K562 (cell line): ENCODE measurements around the gene ZDHHC14. TPM values are rescaled to one million over a fixed set of nuclear protein-coding genes. Genes with fewer than 3 reads are reported as not detected.

Experiments
- ATAC-seq: fragments of 200-7000 bp; cut with Tn5 transposase; 3 replicates; pipeline ENCODE4 v1.9.1; 2020; ENCODE audit warnings: moderate library complexity
- BruUV-seq: library from RNA; stranded (reverse); fragments of 400-500 nt; replicated peaks from 2 replicates; lab custom pipeline; 2021; lab: Mats Ljungman, UMichigan
- CTCF ChIA-PET: fragments of 300-600 bp; formaldehyde crosslinking; extraction: SDS; loops from one replicate; lab custom pipeline; 2021; ENCODE audit warnings: low intra/inter-chr PET ratio; lab: Yijun Ruan, JAX
- POLR2A ChIA-PET: fragments of 300-600, 350-650 bp; sonication (Branson Sonifier 250); formaldehyde crosslinking; extraction: SDS; loops from one replicate; lab custom pipeline; 2021; ENCODE audit warnings: antibody characterized with exemption, inconsistent platforms; lab: Yijun Ruan, JAX
- DNase-seq, 4 experiments: peaks; one replicate each; pipeline versions ENCODE4 v3.0.0 to v3.0.0-alpha.2; 2011 to 2018; ENCODE audit warnings: low spot score in 3 of 4, mixed read lengths in 3 of 4; ENCODE audit errors: extremely low read depth in 1 of 4
- FAIRE-seq: peaks from 2 replicates; lab custom pipeline; 2011; peaks lifted over from hg19 to GRCh38; lab: Jason Lieb, UNC
- H2AFZ ChIP-seq: 2 replicates; pipeline ENCODE4 v1.6.0; 2011; ENCODE audit warnings: low read depth, low read length, control low read depth, inconsistent platforms
- H3K27ac ChIP-seq: fragments of 200-600 bp; 3 replicates; pipeline ENCODE4 v1.8.0; 2011; ENCODE audit warnings: low read depth, mild to moderate bottlenecking, control low read depth, inconsistent platforms, low read length, moderate library complexity, mixed read lengths; ENCODE audit errors: extremely low read depth
- H3K27me3 ChIP-seq, 2 experiments: fragments of 300-600 bp in 1 of 2; 2 replicates in 1 of 2; 3 replicates in 1 of 2; pipeline versions ENCODE4 v1.6.0 to v1.8.0; 2011; ENCODE audit warnings: inconsistent platforms in 2 of 2, low read length in 2 of 2, mild to moderate bottlenecking in 1 of 2, mixed read lengths in 1 of 2, moderate library complexity in 1 of 2; ENCODE audit not compliant: control insufficient read depth in 2 of 2, insufficient read depth in 2 of 2
- H3K36me3 ChIP-seq: fragments of 300-600 bp; 3 replicates; pipeline ENCODE4 v1.8.0; 2011; ENCODE audit warnings: mild to moderate bottlenecking, low read length, inconsistent platforms; ENCODE audit not compliant: control insufficient read depth, insufficient read depth
- H3K4me1 ChIP-seq, 2 experiments: fragments of 200-600 bp in 1 of 2; replicated peaks in 1 of 2; 2 replicates in 1 of 2; 3 replicates in 1 of 2; pipeline versions ENCODE4 v1.5.1 to v1.8.0; 2011; ENCODE audit warnings: inconsistent platforms in 2 of 2, low read length in 2 of 2, mild to moderate bottlenecking in 1 of 2, mixed read lengths in 1 of 2, moderate library complexity in 1 of 2; ENCODE audit not compliant: control insufficient read depth in 2 of 2, insufficient read depth in 2 of 2
- H3K4me2 ChIP-seq: 2 replicates; pipeline ENCODE4 v1.6.1; 2011; ENCODE audit warnings: low read length, control low read depth, inconsistent platforms, mixed read lengths; ENCODE audit not compliant: insufficient read depth
- H3K4me3 ChIP-seq: fragments of 200-600 bp; sonication (generic), shearing (Covaris generic); 2 replicates; pipeline ENCODE4 v1.5.1; 2016; ENCODE audit warnings: control low read depth, inconsistent platforms
- H3K79me2 ChIP-seq: fragments of 200-600 bp; 3 replicates; pipeline ENCODE4 v1.8.0; 2011; ENCODE audit warnings: low read length, inconsistent platforms; ENCODE audit not compliant: control insufficient read depth, insufficient read depth
- H3K9ac ChIP-seq, 2 experiments: 2 replicates each; pipeline versions ENCODE4 v1.6.0 to v1.6.1; 2011; ENCODE audit warnings: low read depth in 2 of 2, low read length in 2 of 2, control low read depth in 1 of 2, inconsistent platforms in 1 of 2, mild to moderate bottlenecking in 1 of 2, mixed read lengths in 1 of 2; ENCODE audit not compliant: insufficient read depth in 1 of 2
- H3K9me1 ChIP-seq: one replicate; pipeline ENCODE4 v1.6.0; 2011; ENCODE audit warnings: inconsistent platforms, mild to moderate bottlenecking, low read length, moderate library complexity; ENCODE audit not compliant: control insufficient read depth, insufficient read depth
- H3K9me3 ChIP-seq: replicated peaks from 2 replicates; pipeline ENCODE4 v1.5.1; 2011; ENCODE audit warnings: low read depth, low read length, inconsistent platforms; ENCODE audit not compliant: control insufficient read depth, insufficient read depth
- H4K20me1 ChIP-seq: replicated peaks from 2 replicates; pipeline ENCODE4 v1.6.1; 2011; ENCODE audit warnings: low read length, inconsistent platforms, mixed read lengths; ENCODE audit not compliant: control insufficient read depth, insufficient read depth
- BRF1 ChIP-seq: IDR thresholded peaks from 3 replicates; pipeline ENCODE4 v1.6.1; 2011; ENCODE audit warnings: borderline replicate concordance, mild to moderate bottlenecking; ENCODE audit not compliant: insufficient read length; ENCODE audit errors: extremely low read depth
- CBX1 ChIP-seq: sonication (generic); IDR thresholded peaks from 2 replicates; pipeline ENCODE4 v1.6.1; 2016; ENCODE audit warnings: antibody characterized with exemption, low read depth, mild to moderate bottlenecking
- CGGBP1 ChIP-seq: fragments of 250-450 bp; sonication (Bioruptor Pico); IDR thresholded peaks from 2 replicates; pipeline ENCODE4 v1.9.0; 2021; ENCODE audit warnings: mild to moderate bottlenecking
- DDX20 ChIP-seq: fragments of 450-650 bp; IDR thresholded peaks from 2 replicates; pipeline ENCODE4 v1.6.1; 2016; ENCODE audit warnings: missing genetic modification characterization, low read depth, mild to moderate bottlenecking, missing compliant biosample characterization, moderate library complexity
- FIP1L1 ChIP-seq: fragments of 200-400 bp; formaldehyde crosslinking; IDR thresholded peaks from 2 replicates; pipeline ENCODE4 v1.6.1; 2018; ENCODE audit warnings: mild to moderate bottlenecking, low read depth, low read length; ENCODE audit not compliant: poor library complexity, severe bottlenecking
- GATAD2A ChIP-seq: fragments of 450-650 bp; IDR thresholded peaks from 2 replicates; pipeline ENCODE4 v1.6.1; 2017
- MTA2 ChIP-seq: fragments of 450-650 bp; IDR thresholded peaks from 2 replicates; pipeline ENCODE4 v1.6.1; 2016; ENCODE audit warnings: low read depth
- MYC ChIP-seq, 2 experiments: fragments of 250-450 bp in 1 of 2; sonication (Bioruptor Pico) in 1 of 2; IDR thresholded peaks; 2 replicates each; pipeline versions ENCODE4 v1.5.1 to v1.6.1; 2012 to 2021; ENCODE audit warnings: low read depth in 2 of 2, borderline replicate concordance in 1 of 2, improper control_type of control experiment in 1 of 2, low read length in 1 of 2, mild to moderate bottlenecking in 1 of 2, moderate library complexity in 1 of 2
- SP1 ChIP-seq: sonication (generic); formaldehyde crosslinking; IDR thresholded peaks from 2 replicates; pipeline ENCODE4 v1.8.1; 2022; ENCODE audit warnings: mild to moderate bottlenecking, missing genetic modification reagents
- TCFL5 ChIP-seq: fragments of 250-450 bp; sonication (Bioruptor Pico); conservative IDR thresholded peaks from 2 replicates; pipeline ENCODE4 v1.6.1; 2021; ENCODE audit warnings: mild to moderate bottlenecking, moderate library complexity, matching md5 sums
- ZBTB26 ChIP-seq: fragments of 450-650 bp; formaldehyde crosslinking; IDR thresholded peaks from 2 replicates; pipeline ENCODE4 v1.4.0; 2022; ENCODE audit warnings: missing genetic modification characterization
- ZBTB33 ChIP-seq: sonication (generic); formaldehyde crosslinking; IDR thresholded peaks from 2 replicates; pipeline ENCODE4 v1.8.1; 2023; ENCODE audit warnings: mild to moderate bottlenecking, missing genetic modification reagents
- ZNF121 ChIP-seq: sonication (generic); formaldehyde crosslinking; conservative IDR thresholded peaks from 2 replicates; pipeline ENCODE4 v1.8.0; 2022; ENCODE audit warnings: missing genetic modification reagents
- ZNF384 ChIP-seq: IDR thresholded peaks from 2 replicates; pipeline ENCODE4 v1.6.1; 2012; ENCODE audit warnings: low read depth, low read length, improper control_type of control experiment
- ZNF699 ChIP-seq: fragments of 250-450 bp; sonication (Bioruptor Pico); IDR thresholded peaks from 2 replicates; pipeline ENCODE4 v1.8.0; 2021; ENCODE audit warnings: mild to moderate bottlenecking, moderate library complexity; ENCODE audit not compliant: insufficient replicate concordance
- WGBS: fragments of 100-300 bp; shearing (Covaris generic); methylation state at CpG from one replicate; pipeline ENCODE4 v1.1.6; 2016; ENCODE audit warnings: low coverage, mixed read lengths; ENCODE audit not compliant: insufficient coverage; ENCODE audit errors: missing lambda C conversion rate; 5-methylcytosine and 5-hydroxymethylcytosine counted together
- in situ Hi-C: fragments of 300-500 bp; cut with MboI; formaldehyde crosslinking; loops from 4 replicates; pipeline ENCODE4 v1.15.0; 2018; ENCODE audit warnings: inconsistent platforms, mixed read lengths
- intact Hi-C: fragments of 100-400 bp; cut with micrococcal nuclease; formaldehyde crosslinking; loops from 2 replicates; pipeline ENCODE4 v1.14.2; 2022
- polyA plus RNA-seq, 8 experiments: library from polyadenylated mRNA; depleted of rRNA in 4 of 8; stranded (reverse) in 5 of 8; unstranded in 3 of 8; fragments of >200 nt; fragmentation: Nextera tagmentation in 2 of 8; fragmentation: Illumina TruSeq in 1 of 8; extraction: Ambion mirVana in 2 of 8; extraction: Trizol in 1 of 8; gene quantifications; 2 replicates each; pipeline versions ENCODE4 v1.2.1 to v1.2.3, GENCODE V29; 2011 to 2014; ENCODE audit warnings: inconsistent platforms in 1 of 8, missing spikeins in 1 of 8
- total RNA-seq, 7 experiments: library from RNA; depleted of rRNA in 6 of 7; stranded (reverse); fragments of >200 nt in 6 of 7; fragmentation: Illumina TruSeq in 2 of 7; extraction: Trizol in 2 of 7; gene quantifications; 2 replicates each; pipeline versions ENCODE4 v1.2.1 to v1.2.3, GENCODE V29; 2011 to 2021; ENCODE audit warnings: low replicate concordance in 1 of 7

ZDHHC14 gene
- total and polyA plus RNA-seq, 9 of the 15 experiments (the other 6 are each of a cell fraction or from before 2014, with no cell fraction given), result 0.92 to 23.1 (median 13.8) TPM

- 0 out of 2 replicates have a peak, but pooled peaks have one; percentile 36 for TF ChIP-seq MYC (IDR thresholded peaks at IDR 0.05; ENCODE audit: low read depth, low read length)
- no peak for TF ChIP-seq MYC (CRISPR knock-in tag; IDR thresholded peaks at IDR 0.05; ENCODE audit: borderline replicate concordance, low read depth)
- peak; percentile 65 for TF ChIP-seq MTA2
- TF ChIP-seq TCFL5 (CRISPR knock-in tag), result no peak
Measured at GRCh38 chr6:157459327-157459726, 78.3 kb downstream of the ZDHHC14 start (continued).

- 0 out of 2 replicates have a peak overlapping the region, but pooled peaks have one; percentile 48 for H2AFZ ChIP-seq
- no peak for ATAC-seq
- TF ChIP-seq MYC (IDR thresholded peaks at IDR 0.05; ENCODE audit: low read depth, low read length) (no peak), MYC (CRISPR knock-in tag; IDR thresholded peaks at IDR 0.05; ENCODE audit: borderline replicate concordance, low read depth) (no peak), BRF1 (no peak), ZNF384 (peak; percentile 60; the same call in 1 of the 2 replicates), ZNF121 (CRISPR knock-in tag) (peak; percentile 70), SP1 (CRISPR knock-in tag) (no peak), ZBTB26 (CRISPR knock-in tag) (no peak), CBX1 (no peak), ZNF699 (no peak), DDX20 (tag) (no peak), FIP1L1 (no peak), CGGBP1 (CRISPR knock-in tag) (no peak), ZBTB33 (CRISPR knock-in tag) (peak; percentile 23; the same call in 1 of the 2 replicates), GATAD2A (no peak)
Measured at GRCh38 chr6:157460182-157460999, 79.4 kb downstream of the ZDHHC14 start.

More at GRCh38 chr6:157460182-157460999, 79.4 kb downstream of the ZDHHC14 start:
- ChIA-PET CTCF (interaction anchor here (0.7 kb wide), 1 partner anchor 12 kb away, joined by 3 read pairs; no protein-coding TSS in a partner anchor), POLR2A (interaction anchor here (1.7 kb wide), 2 partner anchors 9 to 59 kb away, joined by 4 to 9 read pairs; no protein-coding TSS in a partner anchor)
- Histone ChIP-seq H3K4me3 (no peak overlapping the region), H3K27ac (peak overlapping the region; percentile 21; the same call in 1 of the 3 replicates), H3K4me2 (peak overlapping the region; percentile 79; the same call in 1 of the 2 replicates), H3K9me3 (no peaks in the 10 kb centered on the region), H3K9ac (peak overlapping the region; percentile 27 to 33; a peak in 1 of 4 replicates), H3K4me1 (peaks cover 52 to 70% of the 10 kb centered on the region in 2 experiments), H3K79me2 (peaks cover 70% of the 10 kb centered on the region), H4K20me1 (0 out of 2 replicates have a peak, but pooled peaks cover 4% of the 10 kb centered on the region), H3K27me3 (no peaks in the 10 kb centered on the region), H3K9me1 (no peaks in the 10 kb centered on the region), H3K36me3 (no peaks in the 10 kb centered on the region)
- DNase-seq (no peak), FAIRE-seq (no peak)
- in situ Hi-C loops, result no loop called here
- BruUV-seq, result no TSS peak
- intact Hi-C loops, result loop anchor here (2.0 to 5.0 kb wide), 5 partner anchors 54 to 207 kb away; partner anchors contain the start of gene ZDHHC14
- WGBS, result 65% methylated on average over 9 of the region's 9 CpGs
